Fibroblast of lung (primary cell): Measurements from ENCODE around the gene RASSF4. TPM values are rescaled to one million over a fixed set of nuclear protein-coding genes. Genes with fewer than 3 reads are reported as not detected.

ENCODE experiments used
- DNase-seq, 2 donors: peaks; one replicate each; pipeline versions ENCODE4 v3.0.0 to v3.0.0-alpha.2; 2010; ENCODE audit warnings: low read depth in 2 of 2
- H2AFZ ChIP-seq: 2 replicates; pipeline ENCODE4 v1.5.1; 2012; ENCODE audit warnings: low read length, control low read depth, inconsistent platforms
- H3K27ac ChIP-seq: 2 replicates; pipeline ENCODE4 v1.5.1; 2011; ENCODE audit warnings: low read length, control low read depth; ENCODE audit not compliant: insufficient read depth
- H3K27me3 ChIP-seq: 2 replicates; pipeline ENCODE4 v1.5.1; 2011; ENCODE audit warnings: mild to moderate bottlenecking, low read length; ENCODE audit not compliant: control insufficient read depth, insufficient read depth
- H3K36me3 ChIP-seq: 2 replicates; pipeline ENCODE4 v1.5.1; 2011; ENCODE audit warnings: low read length; ENCODE audit not compliant: control insufficient read depth, insufficient read depth
- H3K4me1 ChIP-seq: 2 replicates; pipeline ENCODE4 v1.5.1; 2011; ENCODE audit warnings: low read length; ENCODE audit not compliant: control insufficient read depth, insufficient read depth; ENCODE audit errors: extremely low read depth
- H3K4me2 ChIP-seq: 2 replicates; pipeline ENCODE4 v1.5.1; 2011; ENCODE audit warnings: low read length, control low read depth; ENCODE audit not compliant: insufficient read depth; ENCODE audit errors: extremely low read depth
- H3K4me3 ChIP-seq, 4 experiments: fragments of 200-600 bp in 1 of 4; sonication (generic) in 1 of 4; replicated peaks in 1 of 4; 2 replicates each; pipeline ENCODE4 v1.5.1; 2011 to 2016; ENCODE audit warnings: low read length in 4 of 4, low read depth in 3 of 4, mild to moderate bottlenecking in 3 of 4, control low read depth in 2 of 4, inconsistent platforms in 1 of 4, mixed read lengths in 1 of 4; ENCODE audit not compliant: insufficient read depth in 1 of 4; ENCODE audit errors: control extremely low read depth in 1 of 4
- H3K79me2 ChIP-seq: 2 replicates; pipeline ENCODE4 v1.5.1; 2012; ENCODE audit warnings: mild to moderate bottlenecking, low read length, inconsistent platforms; ENCODE audit not compliant: control insufficient read depth, insufficient read depth
- H3K9ac ChIP-seq: 2 replicates; pipeline ENCODE4 v1.5.1; 2011; ENCODE audit warnings: mild to moderate bottlenecking, low read length, control low read depth; ENCODE audit not compliant: insufficient read depth
- H3K9me3 ChIP-seq: 2 replicates; pipeline ENCODE4 v1.5.1; 2012; ENCODE audit warnings: low read depth, low read length; ENCODE audit not compliant: control insufficient read depth, insufficient read depth
- H4K20me1 ChIP-seq: 2 replicates; pipeline ENCODE4 v1.5.1; 2011; ENCODE audit warnings: low read length; ENCODE audit not compliant: control insufficient read depth, insufficient read depth; ENCODE audit errors: extremely low read depth
- CTCF ChIP-seq, 2 donors: IDR thresholded peaks in 1 of 2; conservative IDR thresholded peaks in 1 of 2; 1 replicate in 1 of 2; 2 replicates in 1 of 2; pipeline ENCODE4 v1.5.1; 2011 to 2012; ENCODE audit warnings: low read length in 2 of 2, control low read depth in 1 of 2, inconsistent platforms in 1 of 2, low read depth in 1 of 2, mild to moderate bottlenecking in 1 of 2
- EZH2 ChIP-seq: IDR thresholded peaks from 2 replicates; pipeline ENCODE4 v1.5.1; 2012; ENCODE audit warnings: low read length, control low read depth, mild to moderate bottlenecking; ENCODE audit errors: missing control alignments
- polyA plus RNA-seq, 2 donors: library from polyadenylated mRNA; depleted of rRNA in 1 of 2; stranded (reverse) in 1 of 2; unstranded in 1 of 2; fragments of >200 nt; gene quantifications; 2 replicates each; pipeline ENCODE4 v1.2.1, GENCODE V29; 2011 to 2012; ENCODE audit warnings: missing spikeins in 1 of 2
- total RNA-seq: library from RNA; depleted of rRNA; stranded (reverse); fragments of >200 nt; gene quantifications from 2 replicates; pipeline ENCODE4 v1.2.1, GENCODE V29; 2014

RASSF4 gene
- total and polyA plus RNA-seq, 2 donors (not counting 1 experiment from before 2014, with no cell fraction given) = 6.4 to 11.4 TPM

GRCh38 chr10:44946205-44946604 is 13.4 kb upstream of the RASSF4 start:
- Histone ChIP-seq H3K9ac (no peak overlapping the region), H2AFZ (no peak overlapping the region), H3K27ac (no peak overlapping the region), H3K4me3 (no peak overlapping the region), H3K4me2 (no peak overlapping the region), H4K20me1 (no peaks in the 10 kb centered on the region), H3K27me3 (no peaks in the 10 kb centered on the region), H3K4me1 (no peaks in the 10 kb centered on the region), H3K9me3 (no peaks in the 10 kb centered on the region), H3K79me2 (no peaks in the 10 kb centered on the region), H3K36me3 (no peaks in the 10 kb centered on the region)
- DNase-seq = peak in 1 of 2 donors; percentile 36
- TF ChIP-seq CTCF (conservative IDR thresholded peaks at IDR 0.05 in 1 of 2, IDR thresholded peaks at IDR 0.05 in 1 of 2; ENCODE audit: low read depth in 1 of 2, low read length in 2 of 2) = no peak

GRCh38 chr10:44947371-44948152 is 12.0 kb upstream of the RASSF4 start:
- no peak for DNase-seq
- H3K27me3 ChIP-seq = no peaks in the 10 kb centered on the region
- no peaks in the 10 kb centered on the region for H3K79me2 ChIP-seq
- no peak overlapping the region for H2AFZ ChIP-seq
- no peaks in the 10 kb centered on the region for H3K9me3 ChIP-seq
- no peaks in the 10 kb centered on the region for H3K4me1 ChIP-seq
- H3K27ac ChIP-seq = no peak overlapping the region
- no peak overlapping the region for H3K9ac ChIP-seq
- H3K4me3 ChIP-seq = no peak overlapping the region
- H3K4me2 ChIP-seq = no peak overlapping the region
- H3K36me3 ChIP-seq = no peaks in the 10 kb centered on the region
- H4K20me1 ChIP-seq = no peaks in the 10 kb centered on the region
- no peak for TF ChIP-seq CTCF (conservative IDR thresholded peaks at IDR 0.05 in 1 of 2, IDR thresholded peaks at IDR 0.05 in 1 of 2; ENCODE audit: low read depth in 1 of 2, low read length in 2 of 2)
- TF ChIP-seq EZH2 = no peak

GRCh38 chr10:44948642-44949041 is 11.0 kb upstream of the RASSF4 start:
- Histone ChIP-seq H4K20me1 (no peaks in the 10 kb centered on the region), H3K79me2 (no peaks in the 10 kb centered on the region), H3K4me1 (no peaks in the 10 kb centered on the region), H3K36me3 (no peaks in the 10 kb centered on the region), H2AFZ (no peak overlapping the region), H3K9me3 (no peaks in the 10 kb centered on the region), H3K4me2 (no peak overlapping the region), H3K27me3 (no peaks in the 10 kb centered on the region), H3K9ac (no peak overlapping the region), H3K4me3 (no peak overlapping the region), H3K27ac (no peak overlapping the region)
- TF ChIP-seq CTCF (conservative IDR thresholded peaks at IDR 0.05 in 1 of 2, IDR thresholded peaks at IDR 0.05 in 1 of 2; ENCODE audit: low read depth in 1 of 2, low read length in 2 of 2) = no peak
- DNase-seq = no peak
